Fibroblast of lung (primary cell): ENCODE measurements around the gene LIPE.

Experiments
- EZH2 ChIP-seq: IDR thresholded peaks from 2 replicates; pipeline ENCODE4 v1.5.1; 2012; ENCODE audit warnings: low read length, control low read depth, mild to moderate bottlenecking; ENCODE audit errors: missing control alignments
- TF ChIP-seq, protein P1 (sequence below), 2 donors: IDR thresholded peaks in 1 of 2; conservative IDR thresholded peaks in 1 of 2; 1 replicate in 1 of 2; 2 replicates in 1 of 2; pipeline ENCODE4 v1.5.1; 2011 to 2012; ENCODE audit warnings: low read length in 2 of 2, control low read depth in 1 of 2, inconsistent platforms in 1 of 2, low read depth in 1 of 2, mild to moderate bottlenecking in 1 of 2

DNA sequence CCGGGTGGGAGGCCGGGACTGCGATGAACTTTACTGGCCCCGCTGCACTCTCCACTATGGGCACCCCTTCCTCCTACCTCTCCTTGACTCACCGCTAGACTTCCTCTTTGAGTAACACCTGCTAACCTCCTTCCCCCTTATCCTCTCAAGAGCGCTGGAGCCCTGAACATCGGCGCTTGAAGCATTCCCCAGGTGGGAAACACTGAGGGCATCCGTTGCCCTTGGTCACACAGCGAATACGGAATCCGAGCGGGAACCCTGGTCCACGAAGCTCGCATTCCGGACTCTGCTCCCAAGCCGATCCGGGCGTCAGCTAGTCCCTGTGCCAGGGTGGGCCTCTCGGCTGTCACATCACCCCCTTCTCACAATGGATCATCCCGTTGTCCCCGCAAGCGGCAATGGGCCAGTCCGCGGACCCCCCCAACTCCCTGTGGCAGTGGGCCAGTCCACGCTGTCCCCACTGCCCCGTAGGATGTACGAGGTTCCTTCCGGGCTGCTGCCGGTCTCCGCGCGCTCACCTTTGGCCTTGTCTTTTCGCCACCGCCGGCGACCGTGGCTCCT lies 4.2 kb downstream of the LIPE start:
- TF ChIP-seq EZH2, result no peak
- TF ChIP-seq, protein P1, sequence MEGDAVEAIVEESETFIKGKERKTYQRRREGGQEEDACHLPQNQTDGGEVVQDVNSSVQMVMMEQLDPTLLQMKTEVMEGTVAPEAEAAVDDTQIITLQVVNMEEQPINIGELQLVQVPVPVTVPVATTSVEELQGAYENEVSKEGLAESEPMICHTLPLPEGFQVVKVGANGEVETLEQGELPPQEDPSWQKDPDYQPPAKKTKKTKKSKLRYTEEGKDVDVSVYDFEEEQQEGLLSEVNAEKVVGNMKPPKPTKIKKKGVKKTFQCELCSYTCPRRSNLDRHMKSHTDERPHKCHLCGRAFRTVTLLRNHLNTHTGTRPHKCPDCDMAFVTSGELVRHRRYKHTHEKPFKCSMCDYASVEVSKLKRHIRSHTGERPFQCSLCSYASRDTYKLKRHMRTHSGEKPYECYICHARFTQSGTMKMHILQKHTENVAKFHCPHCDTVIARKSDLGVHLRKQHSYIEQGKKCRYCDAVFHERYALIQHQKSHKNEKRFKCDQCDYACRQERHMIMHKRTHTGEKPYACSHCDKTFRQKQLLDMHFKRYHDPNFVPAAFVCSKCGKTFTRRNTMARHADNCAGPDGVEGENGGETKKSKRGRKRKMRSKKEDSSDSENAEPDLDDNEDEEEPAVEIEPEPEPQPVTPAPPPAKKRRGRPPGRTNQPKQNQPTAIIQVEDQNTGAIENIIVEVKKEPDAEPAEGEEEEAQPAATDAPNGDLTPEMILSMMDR (conservative IDR thresholded peaks at IDR 0.05 in 1 of 2, IDR thresholded peaks at IDR 0.05 in 1 of 2; ENCODE audit: low read depth in 1 of 2, low read length in 2 of 2), result no peak
